DND-41 (cell line): Measurements from ENCODE around the gene ZCWPW1.

Experiments used
- CTCF ChIP-seq: IDR thresholded peaks from 2 replicates; pipeline ENCODE4 v1.5.1; 2012; ENCODE audit warnings: borderline replicate concordance, low read length, moderate library complexity, mild to moderate bottlenecking; ENCODE audit not compliant: poor library complexity, severe bottlenecking; ENCODE audit errors: extremely low read depth
- EZH2 ChIP-seq: IDR thresholded peaks from 3 replicates; pipeline ENCODE4 v1.6.1; 2012; ENCODE audit warnings: borderline replicate concordance, low read depth, mild to moderate bottlenecking, moderate library complexity, low read length, inconsistent platforms; ENCODE audit not compliant: severe bottlenecking

GRCh38 chr7:100429637-100430492, 1.4 kb upstream of the ZCWPW1 start, which contains the start of gene MEPCE:
- TF ChIP-seq CTCF (no peak), EZH2 (no peak)
